Endothelial cell of umbilical vein (primary cell): ENCODE measurements around the gene KIF20B. TPM values are rescaled to one million over a fixed set of nuclear protein-coding genes. Genes with fewer than 3 reads are reported as not detected.

Source experiments
- BruUV-seq: library from RNA; stranded (reverse); fragments of 400-500 nt; replicated peaks from 2 replicates; lab custom pipeline; 2021; lab: Mats Ljungman, UMichigan
- CTCF ChIA-PET: fragments of 300-600, 350-600 bp; sonication (Branson Sonifier 250); formaldehyde crosslinking; loops from one replicate; lab custom pipeline; 2021; ENCODE audit warnings: antibody characterized with exemption, inconsistent platforms; lab: Charles Lee
- POLR2A ChIA-PET: fragments of 300-600, 350-600 bp; sonication (Branson Sonifier 250); formaldehyde crosslinking; loops from one replicate; lab custom pipeline; 2021; ENCODE audit warnings: antibody characterized with exemption, inconsistent platforms; lab: Charles Lee
- DNase-seq: peaks from one replicate; pipeline ENCODE4 v3.0.0-alpha.2; 2011; ENCODE audit warnings: low read depth, low spot score
- FAIRE-seq: peaks from 2 replicates; lab custom pipeline; 2011; peaks lifted over from hg19 to GRCh38; lab: Jason Lieb, UNC
- H2AFZ ChIP-seq: 2 replicates; pipeline ENCODE4 v1.6.0; 2012; ENCODE audit warnings: low read depth, low read length, control low read depth, inconsistent platforms
- H3K27ac ChIP-seq: 2 replicates; pipeline ENCODE4 v1.5.1; 2011; ENCODE audit warnings: low read depth, mild to moderate bottlenecking, control low read depth, low read length, moderate library complexity; ENCODE audit not compliant: insufficient read depth
- H3K27me3 ChIP-seq, 2 experiments: 2 replicates each; pipeline versions ENCODE4 v1.6.0 to v1.6.1; 2011; ENCODE audit warnings: low read length in 2 of 2, mixed read lengths in 1 of 2; ENCODE audit not compliant: control insufficient read depth in 2 of 2, insufficient read depth in 2 of 2
- H3K36me3 ChIP-seq, 2 experiments: 2 replicates in 1 of 2; 3 replicates in 1 of 2; pipeline ENCODE4 v1.5.1; 2011; ENCODE audit warnings: low read length in 2 of 2, mild to moderate bottlenecking in 1 of 2, moderate library complexity in 1 of 2; ENCODE audit not compliant: control insufficient read depth in 2 of 2, insufficient read depth in 2 of 2; ENCODE audit errors: extremely low read depth in 1 of 2
- H3K4me1 ChIP-seq: 3 replicates; pipeline ENCODE4 v1.5.1; 2011; ENCODE audit warnings: mild to moderate bottlenecking, low read length; ENCODE audit not compliant: control insufficient read depth, insufficient read depth; ENCODE audit errors: extremely low read depth
- H3K4me2 ChIP-seq: 2 replicates; pipeline ENCODE4 v1.6.1; 2011; ENCODE audit warnings: low read length, control low read depth, mixed read lengths; ENCODE audit not compliant: insufficient read depth
- H3K4me3 ChIP-seq, 3 experiments: fragments of 200-600 bp in 1 of 3; sonication (generic), shearing (Covaris generic) in 1 of 3; replicated peaks in 1 of 3; 2 replicates each; pipeline ENCODE4 v1.5.1; 2011 to 2016; ENCODE audit warnings: control low read depth in 3 of 3, low read length in 3 of 3, mild to moderate bottlenecking in 2 of 3, inconsistent platforms in 1 of 3, low read depth in 1 of 3, moderate library complexity in 1 of 3; ENCODE audit not compliant: insufficient read depth in 1 of 3
- H3K79me2 ChIP-seq: 2 replicates; pipeline ENCODE4 v1.6.0; 2012; ENCODE audit warnings: low read length, inconsistent platforms; ENCODE audit not compliant: control insufficient read depth, insufficient read depth
- H3K9ac ChIP-seq: replicated peaks from 2 replicates; pipeline ENCODE3; 2011; ENCODE audit warnings: low read length, control low read depth; ENCODE audit not compliant: insufficient read depth; ENCODE audit errors: extremely low read depth
- H3K9me1 ChIP-seq: replicated peaks from 3 replicates; pipeline ENCODE4 v1.6.0; 2011; ENCODE audit warnings: mild to moderate bottlenecking, low read length; ENCODE audit not compliant: control insufficient read depth, insufficient read depth; ENCODE audit errors: extremely low read depth
- H3K9me3 ChIP-seq: replicated peaks from 2 replicates; pipeline ENCODE4 v1.5.1; 2012; ENCODE audit warnings: low read length, inconsistent platforms; ENCODE audit not compliant: control insufficient read depth, insufficient read depth
- H4K20me1 ChIP-seq: replicated peaks from 2 replicates; pipeline ENCODE3; 2011; ENCODE audit warnings: mild to moderate bottlenecking, low read length; ENCODE audit not compliant: control insufficient read depth, insufficient read depth; ENCODE audit errors: extremely low read depth
- CTCF ChIP-seq, 2 donors: IDR thresholded peaks; 1 replicate in 1 of 2; 2 replicates in 1 of 2; pipeline ENCODE4 v1.5.1; 2011; ENCODE audit warnings: low read length in 2 of 2, mild to moderate bottlenecking in 2 of 2, moderate library complexity in 2 of 2, control low read depth in 1 of 2, inconsistent platforms in 1 of 2, low read depth in 1 of 2; ENCODE audit not compliant: insufficient read depth in 1 of 2; ENCODE audit errors: extremely low read depth in 1 of 2
- EZH2 ChIP-seq: IDR thresholded peaks from 2 replicates; pipeline ENCODE4 v1.6.1; 2012; ENCODE audit warnings: borderline replicate concordance, low read depth, mild to moderate bottlenecking, moderate library complexity, low read length, inconsistent platforms; ENCODE audit not compliant: severe bottlenecking
- FOS ChIP-seq: IDR thresholded peaks from 2 replicates; pipeline ENCODE4 v1.6.1; 2011; ENCODE audit warnings: mild to moderate bottlenecking, low read length, moderate library complexity, borderline replicate concordance; ENCODE audit not compliant: insufficient read depth
- GATA2 ChIP-seq: IDR thresholded peaks from 2 replicates; pipeline ENCODE4 v1.7.0; 2011; ENCODE audit warnings: low read depth, mild to moderate bottlenecking, moderate library complexity, mixed read lengths, low read length; ENCODE audit not compliant: insufficient read length, insufficient read depth
- JUN ChIP-seq: IDR thresholded peaks from 2 replicates; pipeline ENCODE4 v1.6.1; 2011; ENCODE audit warnings: borderline replicate concordance, low read depth; ENCODE audit not compliant: insufficient read length, insufficient read depth
- MAX ChIP-seq: IDR thresholded peaks from 2 replicates; pipeline ENCODE4 v1.6.1; 2011; ENCODE audit not compliant: insufficient read depth, insufficient read length
- MYC ChIP-seq: IDR thresholded peaks from one replicate; pipeline ENCODE4 v1.6.1; 2011; ENCODE audit warnings: mild to moderate bottlenecking, low read depth, low read length
- POLR2A ChIP-seq: IDR thresholded peaks from 2 replicates; pipeline ENCODE4 v1.6.1; 2012; ENCODE audit warnings: low read depth, mild to moderate bottlenecking, control low read depth, low read length
- POLR2AphosphoS5 ChIP-seq: IDR thresholded peaks from 2 replicates; pipeline ENCODE4 v1.6.1; 2012; ENCODE audit warnings: low read depth, mild to moderate bottlenecking, control low read depth, low read length, moderate library complexity; ENCODE audit not compliant: insufficient read depth
- dilution Hi-C: fragments of 300-500 bp; cut with MboI; formaldehyde crosslinking; loops from one replicate; pipeline ENCODE4 v1.15.0; 2019; ENCODE audit warnings: low sequenced_read_pairs; ENCODE audit not compliant: extremely low pct_ligation_motif_present
- intact Hi-C: fragments of 100-400 bp; cut with micrococcal nuclease; formaldehyde crosslinking; loops from one replicate; pipeline ENCODE4 v1.10.0; 2022
- polyA plus RNA-seq, 4 experiments: library from polyadenylated mRNA; depleted of rRNA in 3 of 4; stranded (reverse) in 3 of 4; unstranded in 1 of 4; fragments of >200 nt; gene quantifications; 2 replicates each; pipeline versions ENCODE4 v1.2.1 to v1.2.3, GENCODE V29; 2011 to 2012; ENCODE audit warnings: missing spikeins in 1 of 4
- total RNA-seq: library from RNA; stranded (reverse); gene quantifications from 2 replicates; pipeline ENCODE4 v1.2.3, GENCODE V29; 2021

Gene KIF20B
- total and polyA plus RNA-seq, 2 donors (not counting 3 experiments of a cell fraction or from before 2014, with no cell fraction given): 2.6 to 39.7 TPM

GRCh38 chr10:89744026-89744425 lies 42.6 kb downstream of the KIF20B start:
- Histone ChIP-seq H3K36me3 (peaks cover 0 to 5% of the 10 kb centered on the region in 2 experiments), H3K9me1 (no peaks in the 10 kb centered on the region), H3K27ac (no peak overlapping the region), H3K79me2 (peaks cover 2% of the 10 kb centered on the region), H3K4me3 (no peak overlapping the region), H3K4me1 (no peaks in the 10 kb centered on the region), H4K20me1 (no peaks in the 10 kb centered on the region), H2AFZ (no peak overlapping the region), H3K9ac (no peak overlapping the region), H3K27me3 (no peaks in the 10 kb centered on the region), H3K9me3 (no peaks in the 10 kb centered on the region), H3K4me2 (no peak overlapping the region)
- dilution Hi-C loops: no loop called here
- intact Hi-C loops: no loop called here
- no peak for FAIRE-seq
- DNase-seq: no peak
- no TSS peak for BruUV-seq
- POLR2A ChIA-PET: no interaction called here
- CTCF ChIA-PET: no interaction called here
- TF ChIP-seq CTCF (IDR thresholded peaks at IDR 0.05; ENCODE audit: extremely low read depth in 1 of 2, insufficient read depth in 1 of 2, low read depth in 1 of 2, low read length in 2 of 2) (no peak), MAX (no peak), POLR2AphosphoS5 (no peak), JUN (no peak), GATA2 (no peak), MYC (no peak), EZH2 (no peak), FOS (no peak), POLR2A (no peak)
